ENCODE results near the gene DXO. TPM values are rescaled to one million over a fixed set of nuclear protein-coding genes. Genes with fewer than 3 reads are reported as not detected.

DXO gene
- total and polyA plus RNA-seq, 2 of the 13 experiments (the other 11 are each of a cell fraction or from before 2014, with no cell fraction given) = 18.6 to 26.2 TPM

DNA sequence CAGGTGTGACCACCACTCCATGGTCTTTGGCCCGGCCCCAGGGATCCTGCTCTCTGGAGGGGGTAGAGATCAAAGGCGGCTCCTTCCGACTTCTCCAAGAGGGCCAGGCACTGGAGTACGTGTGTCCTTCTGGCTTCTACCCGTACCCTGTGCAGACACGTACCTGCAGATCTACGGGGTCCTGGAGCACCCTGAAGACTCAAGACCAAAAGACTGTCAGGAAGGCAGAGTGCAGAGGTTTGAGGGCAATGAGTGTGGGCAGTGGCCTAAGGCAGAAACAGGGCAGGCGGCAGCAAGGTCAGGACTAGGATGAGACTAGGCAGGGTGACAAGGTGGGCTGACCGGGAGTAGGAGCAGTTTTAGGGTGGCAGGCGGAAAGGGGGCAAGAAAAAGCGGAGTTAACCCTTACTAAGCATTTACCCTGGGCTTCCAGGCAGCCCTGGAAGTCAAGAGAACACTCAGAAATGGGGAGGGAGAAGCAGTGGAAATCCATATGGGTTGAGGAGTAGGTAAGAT is 25.5 kb downstream of the DXO start (continued):
- TF ChIP-seq, protein P1, sequence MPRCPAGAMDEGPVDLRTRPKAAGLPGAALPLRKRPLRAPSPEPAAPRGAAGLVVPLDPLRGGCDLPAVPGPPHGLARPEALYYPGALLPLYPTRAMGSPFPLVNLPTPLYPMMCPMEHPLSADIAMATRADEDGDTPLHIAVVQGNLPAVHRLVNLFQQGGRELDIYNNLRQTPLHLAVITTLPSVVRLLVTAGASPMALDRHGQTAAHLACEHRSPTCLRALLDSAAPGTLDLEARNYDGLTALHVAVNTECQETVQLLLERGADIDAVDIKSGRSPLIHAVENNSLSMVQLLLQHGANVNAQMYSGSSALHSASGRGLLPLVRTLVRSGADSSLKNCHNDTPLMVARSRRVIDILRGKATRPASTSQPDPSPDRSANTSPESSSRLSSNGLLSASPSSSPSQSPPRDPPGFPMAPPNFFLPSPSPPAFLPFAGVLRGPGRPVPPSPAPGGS (CRISPR knock-in tag; IDR thresholded peaks at IDR 0.05) = no peak
- TF ChIP-seq ZNF775 (CRISPR knock-in tag; IDR thresholded peaks at IDR 0.05; ENCODE audit: borderline replicate concordance) (no peak), RAD21 (CRISPR knock-in tag; IDR thresholded peaks at IDR 0.05) (no peak), MAFG (CRISPR knock-in tag; IDR thresholded peaks at IDR 0.05) (no peak), HNRNPL (IDR thresholded peaks at IDR 0.05; ENCODE audit: low read depth, low read length) (no peak), KDM5B (CRISPR knock-in tag; IDR thresholded peaks at IDR 0.05; ENCODE audit: borderline replicate concordance) (peak; percentile 83; the same call in 1 of the 2 replicates), KDM6A (CRISPR knock-in tag; IDR thresholded peaks at IDR 0.05; ENCODE audit: low read depth) (no peak), ZNF20 (CRISPR knock-in tag; IDR thresholded peaks at IDR 0.05) (no peak), PRPF4 (IDR thresholded peaks at IDR 0.05; ENCODE audit: low read depth, low read length, poor library complexity, severe bottlenecking) (no peak), ZNF543 (CRISPR knock-in tag; IDR thresholded peaks at IDR 0.05) (no peak; the same call in 1 of the 2 replicates), TBL1XR1 (IDR thresholded peaks at IDR 0.05; ENCODE audit: borderline replicate concordance, low read length, partially characterized antibody) (no peak), HDAC1 (CRISPR knock-in tag; IDR thresholded peaks at IDR 0.05) (no peak)
- TF ChIP-seq, protein P2, sequence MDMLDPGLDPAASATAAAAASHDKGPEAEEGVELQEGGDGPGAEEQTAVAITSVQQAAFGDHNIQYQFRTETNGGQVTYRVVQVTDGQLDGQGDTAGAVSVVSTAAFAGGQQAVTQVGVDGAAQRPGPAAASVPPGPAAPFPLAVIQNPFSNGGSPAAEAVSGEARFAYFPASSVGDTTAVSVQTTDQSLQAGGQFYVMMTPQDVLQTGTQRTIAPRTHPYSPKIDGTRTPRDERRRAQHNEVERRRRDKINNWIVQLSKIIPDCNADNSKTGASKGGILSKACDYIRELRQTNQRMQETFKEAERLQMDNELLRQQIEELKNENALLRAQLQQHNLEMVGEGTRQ (IDR thresholded peaks at IDR 0.05; ENCODE audit: low read depth, low read length) = no peak
- TF ChIP-seq, protein P2 (CRISPR knock-in tag; IDR thresholded peaks at IDR 0.05; ENCODE audit: borderline replicate concordance) = no peak
- TF ChIP-seq, protein P3, sequence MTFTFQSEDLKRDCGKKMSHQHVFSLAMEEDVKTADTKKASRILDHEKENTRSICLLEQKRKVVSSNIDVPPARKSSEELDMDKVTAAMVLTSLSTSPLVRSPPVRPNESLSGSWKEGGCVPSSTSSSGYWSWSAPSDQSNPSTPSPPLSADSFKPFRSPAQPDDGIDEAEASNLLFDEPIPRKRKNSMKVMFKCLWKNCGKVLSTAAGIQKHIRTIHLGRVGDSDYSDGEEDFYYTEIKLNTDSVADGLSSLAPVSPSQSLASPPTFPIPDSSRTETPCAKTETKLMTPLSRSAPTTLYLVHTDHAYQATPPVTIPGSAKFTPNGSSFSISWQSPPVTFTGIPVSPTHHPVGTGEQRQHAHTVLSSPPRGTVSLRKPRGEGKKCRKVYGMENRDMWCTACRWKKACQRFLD (CRISPR knock-in tag; IDR thresholded peaks at IDR 0.05; ENCODE audit: borderline replicate concordance) = 0 out of 2 replicates have a peak, but pooled peaks have one; percentile 65
- TF ChIP-seq, protein P4, sequence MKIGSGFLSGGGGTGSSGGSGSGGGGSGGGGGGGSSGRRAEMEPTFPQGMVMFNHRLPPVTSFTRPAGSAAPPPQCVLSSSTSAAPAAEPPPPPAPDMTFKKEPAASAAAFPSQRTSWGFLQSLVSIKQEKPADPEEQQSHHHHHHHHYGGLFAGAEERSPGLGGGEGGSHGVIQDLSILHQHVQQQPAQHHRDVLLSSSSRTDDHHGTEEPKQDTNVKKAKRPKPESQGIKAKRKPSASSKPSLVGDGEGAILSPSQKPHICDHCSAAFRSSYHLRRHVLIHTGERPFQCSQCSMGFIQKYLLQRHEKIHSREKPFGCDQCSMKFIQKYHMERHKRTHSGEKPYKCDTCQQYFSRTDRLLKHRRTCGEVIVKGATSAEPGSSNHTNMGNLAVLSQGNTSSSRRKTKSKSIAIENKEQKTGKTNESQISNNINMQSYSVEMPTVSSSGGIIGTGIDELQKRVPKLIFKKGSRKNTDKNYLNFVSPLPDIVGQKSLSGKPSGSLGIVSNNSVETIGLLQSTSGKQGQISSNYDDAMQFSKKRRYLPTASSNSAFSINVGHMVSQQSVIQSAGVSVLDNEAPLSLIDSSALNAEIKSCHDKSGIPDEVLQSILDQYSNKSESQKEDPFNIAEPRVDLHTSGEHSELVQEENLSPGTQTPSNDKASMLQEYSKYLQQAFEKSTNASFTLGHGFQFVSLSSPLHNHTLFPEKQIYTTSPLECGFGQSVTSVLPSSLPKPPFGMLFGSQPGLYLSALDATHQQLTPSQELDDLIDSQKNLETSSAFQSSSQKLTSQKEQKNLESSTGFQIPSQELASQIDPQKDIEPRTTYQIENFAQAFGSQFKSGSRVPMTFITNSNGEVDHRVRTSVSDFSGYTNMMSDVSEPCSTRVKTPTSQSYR (CRISPR knock-in tag; IDR thresholded peaks at IDR 0.05; ENCODE audit: borderline replicate concordance) = no peak
- TF ChIP-seq, protein P5, sequence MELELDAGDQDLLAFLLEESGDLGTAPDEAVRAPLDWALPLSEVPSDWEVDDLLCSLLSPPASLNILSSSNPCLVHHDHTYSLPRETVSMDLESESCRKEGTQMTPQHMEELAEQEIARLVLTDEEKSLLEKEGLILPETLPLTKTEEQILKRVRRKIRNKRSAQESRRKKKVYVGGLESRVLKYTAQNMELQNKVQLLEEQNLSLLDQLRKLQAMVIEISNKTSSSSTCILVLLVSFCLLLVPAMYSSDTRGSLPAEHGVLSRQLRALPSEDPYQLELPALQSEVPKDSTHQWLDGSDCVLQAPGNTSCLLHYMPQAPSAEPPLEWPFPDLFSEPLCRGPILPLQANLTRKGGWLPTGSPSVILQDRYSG (CRISPR knock-in tag; IDR thresholded peaks at IDR 0.05) = no peak
- TF ChIP-seq, protein P6, sequence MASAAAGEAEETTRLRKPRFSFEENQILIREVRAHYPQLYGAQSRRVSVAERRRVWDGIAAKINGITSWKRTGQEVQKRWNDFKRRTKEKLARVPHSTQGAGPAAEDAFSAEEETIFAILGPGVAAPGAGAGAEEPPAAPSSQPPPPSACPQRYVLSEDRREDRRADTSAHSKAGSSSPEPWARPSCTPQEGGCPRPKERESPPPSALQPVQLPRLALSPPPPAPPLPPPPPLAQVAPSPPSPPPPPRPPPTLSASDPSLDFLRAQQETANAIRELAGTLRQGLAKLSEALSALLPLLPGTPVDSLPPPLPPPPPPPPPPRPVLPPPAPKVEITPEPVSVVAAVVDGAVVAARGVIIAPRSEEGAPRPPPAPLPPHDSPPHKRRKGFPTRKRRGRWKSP (CRISPR knock-in tag; IDR thresholded peaks at IDR 0.05) = no peak

Data from HepG2 (cell line).